ENCODE results near the gene IPO9.

- TF ChIP-seq POLR2A (IDR thresholded peaks at IDR 0.05) (no peak), CTCF (IDR thresholded peaks at IDR 0.05) (peak in 1 of 4 donors; percentile 23)
Measured at GRCh38 chr1:201896951-201897391, 68.0 kb downstream of the IPO9 start.
